Measurements from ENCODE around the gene NABP2.

- TF ChIP-seq CTCF (IDR thresholded peaks at IDR 0.05) (no peak), POLR2AphosphoS5 (IDR thresholded peaks at IDR 0.05; ENCODE audit: low read depth, low read length) (no peak)
Observed at GRCh38 chr12:56198836-56199235, 25.3 kb upstream of the NABP2 start.

Measured in Panc1 (cell line).